Brain microvascular endothelial cell (primary cell): ENCODE results near the gene POMP.

Experiments
- DNase-seq: peaks from one replicate; pipeline ENCODE4 v3.0.0-alpha.2; 2020
- H3K27ac ChIP-seq: fragments of 250-450 bp; sonication (Bioruptor Pico); 2 replicates; pipeline ENCODE4 v1.5.1; 2020; ENCODE audit warnings: mild to moderate bottlenecking, moderate library complexity
- H3K27me3 ChIP-seq: fragments of 250-450 bp; sonication (Bioruptor Pico); replicated peaks from 2 replicates; pipeline ENCODE4 v1.5.1; 2020; ENCODE audit warnings: mild to moderate bottlenecking
- H3K36me3 ChIP-seq: fragments of 250-450 bp; sonication (Bioruptor Pico); replicated peaks from 2 replicates; pipeline ENCODE4 v1.5.1; 2020; ENCODE audit warnings: mild to moderate bottlenecking
- H3K4me3 ChIP-seq: 2 replicates; pipeline ENCODE4 v1.5.1; 2011; ENCODE audit warnings: low read depth, mild to moderate bottlenecking, control low read depth, low read length, moderate library complexity
- CTCF ChIP-seq: IDR thresholded peaks from 2 replicates; pipeline ENCODE4 v1.5.1; 2011; ENCODE audit warnings: low read depth, mild to moderate bottlenecking, moderate library complexity, low read length, control low read depth, inconsistent platforms; ENCODE audit errors: missing control alignments
- in situ Hi-C: cut with HindIII; loops from 2 replicates; pipeline ENCODE4 v1.10.0; 2017; ENCODE audit warnings: low sequenced_read_pairs, low pct_ligation_motif_present

The POMP gene

GRCh38 chr13:28655561-28655960 is 3.4 kb upstream of the POMP start:
- Histone ChIP-seq H3K27me3 (no peaks in the 10 kb centered on the region), H3K27ac (no peak overlapping the region)
- no peak for DNase-seq

DNA sequence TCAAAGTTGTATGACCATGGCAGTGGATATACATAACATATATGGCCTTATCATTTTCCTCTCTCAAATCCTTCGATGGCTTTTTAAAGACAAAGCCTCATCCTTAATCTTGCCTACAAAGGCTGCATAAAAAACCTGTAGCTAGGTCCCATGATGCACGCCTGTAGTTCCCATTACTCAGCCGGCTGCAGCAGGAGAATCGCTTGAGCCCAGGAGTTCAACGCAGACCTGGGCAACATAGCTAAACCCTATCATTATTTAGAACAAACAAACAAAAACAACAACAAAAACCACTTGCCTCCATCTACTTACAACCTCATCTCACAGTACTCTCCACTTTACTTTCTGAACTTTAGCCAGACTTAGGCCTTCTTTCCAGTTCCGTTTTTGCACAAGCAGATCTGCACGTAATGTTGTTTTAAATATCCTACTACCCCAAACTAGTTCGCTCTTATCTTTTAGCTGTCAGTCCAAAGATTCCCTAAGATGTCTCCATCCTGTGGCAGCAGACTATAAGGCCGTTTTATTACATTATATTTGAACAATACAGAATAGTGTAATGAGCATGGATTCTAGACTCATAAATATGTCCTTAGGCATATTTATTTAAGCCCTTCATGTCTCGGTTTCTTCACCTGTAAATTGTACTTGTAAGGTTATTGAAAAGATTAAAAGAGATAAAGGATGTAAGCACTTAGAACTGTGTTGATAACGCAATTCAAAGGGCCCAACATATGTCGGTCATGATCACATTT is 969 bp upstream of the POMP start:
- no peak for DNase-seq
- Histone ChIP-seq H3K36me3 (peaks cover 20% of the 10 kb centered on the region), H3K27me3 (no peaks in the 10 kb centered on the region), H3K27ac (peak overlapping the region; percentile 100), H3K4me3 (peak overlapping the region; percentile 99)
- in situ Hi-C loops, result no loop called here
- peak; percentile 33 for TF ChIP-seq CTCF

More at GRCh38 chr13:28655561-28655960, 3.4 kb upstream of the POMP start:
- H3K4me3 ChIP-seq, result no peak overlapping the region
- TF ChIP-seq CTCF, result no peak
- H3K36me3 ChIP-seq, result peaks cover 4% of the 10 kb centered on the region
- in situ Hi-C loops, result no loop called here

DNA sequence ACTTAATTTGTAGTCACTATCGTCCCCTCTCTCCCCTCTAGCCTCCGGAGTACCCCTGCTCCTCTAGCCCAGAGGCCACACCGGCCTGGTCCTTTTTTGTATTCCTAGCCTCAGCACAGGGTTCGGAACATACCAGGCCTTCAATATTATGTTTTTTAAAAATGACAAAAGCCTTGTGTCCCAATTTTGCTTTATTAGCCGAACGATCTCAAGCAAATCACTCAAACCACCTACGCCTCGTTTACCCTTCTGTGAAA is 463 bp upstream of the POMP start:
- Histone ChIP-seq H3K4me3 (peak overlapping the region; percentile 99), H3K36me3 (peaks cover 25% of the 10 kb centered on the region), H3K27ac (peak overlapping the region; percentile 100), H3K27me3 (no peaks in the 10 kb centered on the region)
- DNase-seq, result no peak
- in situ Hi-C loops, result no loop called here
- TF ChIP-seq CTCF, result no peak

- in situ Hi-C loops, result no loop called here
- TF ChIP-seq CTCF, result no peak
- peak; percentile 37 for DNase-seq
These were observed 666 bp downstream of the POMP start for GRCh38 chr13:28659621-28659970.

GRCh38 chr13:28666897-28667488 is 8.1 kb downstream of the POMP start:
- TF ChIP-seq CTCF, result no peak
- Histone ChIP-seq H3K36me3 (peaks cover 94% of the 10 kb centered on the region), H3K27ac (no peak overlapping the region), H3K27me3 (no peaks in the 10 kb centered on the region), H3K4me3 (no peak overlapping the region)
- no peak for DNase-seq
- in situ Hi-C loops, result no loop called here

More at GRCh38 chr13:28659621-28659970, 666 bp downstream of the POMP start:
- no peaks in the 10 kb centered on the region for H3K27me3 ChIP-seq
- peaks cover 34% of the 10 kb centered on the region for H3K36me3 ChIP-seq
- H3K27ac ChIP-seq, result peak overlapping the region; percentile 100
- peak overlapping the region; percentile 99 for H3K4me3 ChIP-seq
